K562 (cell line): ENCODE results near the gene ABLIM2. TPM values are rescaled to one million over a fixed set of nuclear protein-coding genes. Genes with fewer than 3 reads are reported as not detected.

Experiments
- ATAC-seq: fragments of 200-7000 bp; cut with Tn5 transposase; 3 replicates; pipeline ENCODE4 v1.9.1; 2020; ENCODE audit warnings: moderate library complexity
- BruUV-seq: library from RNA; stranded (reverse); fragments of 400-500 nt; replicated peaks from 2 replicates; lab custom pipeline; 2021; lab: Mats Ljungman, UMichigan
- CTCF ChIA-PET: fragments of 300-600 bp; formaldehyde crosslinking; extraction: SDS; loops from one replicate; lab custom pipeline; 2021; ENCODE audit warnings: low intra/inter-chr PET ratio; lab: Yijun Ruan, JAX
- POLR2A ChIA-PET: fragments of 300-600, 350-650 bp; sonication (Branson Sonifier 250); formaldehyde crosslinking; extraction: SDS; loops from one replicate; lab custom pipeline; 2021; ENCODE audit warnings: antibody characterized with exemption, inconsistent platforms; lab: Yijun Ruan, JAX
- DNase-seq, 4 experiments: peaks; one replicate each; pipeline versions ENCODE4 v3.0.0 to v3.0.0-alpha.2; 2011 to 2018; ENCODE audit warnings: low spot score in 3 of 4, mixed read lengths in 3 of 4; ENCODE audit errors: extremely low read depth in 1 of 4
- FAIRE-seq: peaks from 2 replicates; lab custom pipeline; 2011; peaks lifted over from hg19 to GRCh38; lab: Jason Lieb, UNC
- H2AFZ ChIP-seq: 2 replicates; pipeline ENCODE4 v1.6.0; 2011; ENCODE audit warnings: low read depth, low read length, control low read depth, inconsistent platforms
- H3K27ac ChIP-seq: fragments of 200-600 bp; 3 replicates; pipeline ENCODE4 v1.8.0; 2011; ENCODE audit warnings: low read depth, mild to moderate bottlenecking, control low read depth, inconsistent platforms, low read length, moderate library complexity, mixed read lengths; ENCODE audit errors: extremely low read depth
- H3K27me3 ChIP-seq, 2 experiments: fragments of 300-600 bp in 1 of 2; 2 replicates in 1 of 2; 3 replicates in 1 of 2; pipeline versions ENCODE4 v1.6.0 to v1.8.0; 2011; ENCODE audit warnings: inconsistent platforms in 2 of 2, low read length in 2 of 2, mild to moderate bottlenecking in 1 of 2, mixed read lengths in 1 of 2, moderate library complexity in 1 of 2; ENCODE audit not compliant: control insufficient read depth in 2 of 2, insufficient read depth in 2 of 2
- H3K36me3 ChIP-seq: fragments of 300-600 bp; 3 replicates; pipeline ENCODE4 v1.8.0; 2011; ENCODE audit warnings: mild to moderate bottlenecking, low read length, inconsistent platforms; ENCODE audit not compliant: control insufficient read depth, insufficient read depth
- H3K4me1 ChIP-seq, 2 experiments: fragments of 200-600 bp in 1 of 2; replicated peaks in 1 of 2; 2 replicates in 1 of 2; 3 replicates in 1 of 2; pipeline versions ENCODE4 v1.5.1 to v1.8.0; 2011; ENCODE audit warnings: inconsistent platforms in 2 of 2, low read length in 2 of 2, mild to moderate bottlenecking in 1 of 2, mixed read lengths in 1 of 2, moderate library complexity in 1 of 2; ENCODE audit not compliant: control insufficient read depth in 2 of 2, insufficient read depth in 2 of 2
- H3K4me2 ChIP-seq: 2 replicates; pipeline ENCODE4 v1.6.1; 2011; ENCODE audit warnings: low read length, control low read depth, inconsistent platforms, mixed read lengths; ENCODE audit not compliant: insufficient read depth
- H3K4me3 ChIP-seq: fragments of 200-600 bp; sonication (generic), shearing (Covaris generic); 2 replicates; pipeline ENCODE4 v1.5.1; 2016; ENCODE audit warnings: control low read depth, inconsistent platforms
- H3K79me2 ChIP-seq: fragments of 200-600 bp; 3 replicates; pipeline ENCODE4 v1.8.0; 2011; ENCODE audit warnings: low read length, inconsistent platforms; ENCODE audit not compliant: control insufficient read depth, insufficient read depth
- H3K9ac ChIP-seq, 2 experiments: 2 replicates each; pipeline versions ENCODE4 v1.6.0 to v1.6.1; 2011; ENCODE audit warnings: low read depth in 2 of 2, low read length in 2 of 2, control low read depth in 1 of 2, inconsistent platforms in 1 of 2, mild to moderate bottlenecking in 1 of 2, mixed read lengths in 1 of 2; ENCODE audit not compliant: insufficient read depth in 1 of 2
- H3K9me1 ChIP-seq: one replicate; pipeline ENCODE4 v1.6.0; 2011; ENCODE audit warnings: inconsistent platforms, mild to moderate bottlenecking, low read length, moderate library complexity; ENCODE audit not compliant: control insufficient read depth, insufficient read depth
- H3K9me3 ChIP-seq: replicated peaks from 2 replicates; pipeline ENCODE4 v1.5.1; 2011; ENCODE audit warnings: low read depth, low read length, inconsistent platforms; ENCODE audit not compliant: control insufficient read depth, insufficient read depth
- H4K20me1 ChIP-seq: replicated peaks from 2 replicates; pipeline ENCODE4 v1.6.1; 2011; ENCODE audit warnings: low read length, inconsistent platforms, mixed read lengths; ENCODE audit not compliant: control insufficient read depth, insufficient read depth
- BRCA1 ChIP-seq, 2 experiments: fragments of 450-650 bp in 1 of 2; sonication (generic) in 1 of 2; formaldehyde crosslinking in 1 of 2; IDR thresholded peaks; 2 replicates each; pipeline versions ENCODE4 v1.5.0 to v1.6.1; 2017 to 2020; ENCODE audit warnings: mild to moderate bottlenecking in 1 of 2, missing genetic modification reagents in 1 of 2
- HEY1 ChIP-seq: fragments of 250-450 bp; sonication (Bioruptor Pico); IDR thresholded peaks from 2 replicates; pipeline ENCODE4 v1.5.0; 2020; ENCODE audit warnings: mild to moderate bottlenecking, moderate library complexity, borderline replicate concordance
- RAD51 ChIP-seq: fragments of 450-650 bp; IDR thresholded peaks from 2 replicates; pipeline ENCODE4 v1.7.1; 2016; ENCODE audit warnings: low read depth, mild to moderate bottlenecking, borderline replicate concordance
- RFX7 ChIP-seq: fragments of 250-450 bp; sonication (Bioruptor Pico); IDR thresholded peaks from 2 replicates; pipeline ENCODE4 v1.5.1; 2021; ENCODE audit warnings: mild to moderate bottlenecking
- SREBF1 ChIP-seq: fragments of 150-350 bp; IDR thresholded peaks from 2 replicates; pipeline ENCODE4 v1.6.1; 2014; ENCODE audit warnings: antibody characterized with exemption, low read depth, low read length, borderline replicate concordance
- STAT5A ChIP-seq: IDR thresholded peaks from 2 replicates; pipeline ENCODE4 v1.6.1; 2012; ENCODE audit warnings: low read length, inconsistent platforms, borderline replicate concordance
- ZNF354B ChIP-seq: fragments of 250-450 bp; sonication (Bioruptor Pico); IDR thresholded peaks from 2 replicates; pipeline ENCODE4 v1.4.0; 2020
- ZNF644 ChIP-seq: fragments of 200-800 bp; sonication (Bioruptor generic); IDR thresholded peaks from 2 replicates; pipeline ENCODE4 v1.6.1; 2016; ENCODE audit warnings: low read depth, missing genetic modification characterization, missing compliant biosample characterization
- WGBS: fragments of 100-300 bp; shearing (Covaris generic); methylation state at CpG from one replicate; pipeline ENCODE4 v1.1.6; 2016; ENCODE audit warnings: low coverage, mixed read lengths; ENCODE audit not compliant: insufficient coverage; ENCODE audit errors: missing lambda C conversion rate; 5-methylcytosine and 5-hydroxymethylcytosine counted together
- in situ Hi-C: fragments of 300-500 bp; cut with MboI; formaldehyde crosslinking; loops from 4 replicates; pipeline ENCODE4 v1.15.0; 2018; ENCODE audit warnings: inconsistent platforms, mixed read lengths
- intact Hi-C: fragments of 100-400 bp; cut with micrococcal nuclease; formaldehyde crosslinking; loops from 2 replicates; pipeline ENCODE4 v1.14.2; 2022
- polyA plus RNA-seq, 8 experiments: library from polyadenylated mRNA; depleted of rRNA in 4 of 8; stranded (reverse) in 5 of 8; unstranded in 3 of 8; fragments of >200 nt; fragmentation: Nextera tagmentation in 2 of 8; fragmentation: Illumina TruSeq in 1 of 8; extraction: Ambion mirVana in 2 of 8; extraction: Trizol in 1 of 8; gene quantifications; 2 replicates each; pipeline versions ENCODE4 v1.2.1 to v1.2.3, GENCODE V29; 2011 to 2014; ENCODE audit warnings: inconsistent platforms in 1 of 8, missing spikeins in 1 of 8
- total RNA-seq, 7 experiments: library from RNA; depleted of rRNA in 6 of 7; stranded (reverse); fragments of >200 nt in 6 of 7; fragmentation: Illumina TruSeq in 2 of 7; extraction: Trizol in 2 of 7; gene quantifications; 2 replicates each; pipeline versions ENCODE4 v1.2.1 to v1.2.3, GENCODE V29; 2011 to 2021; ENCODE audit warnings: low replicate concordance in 1 of 7

ABLIM2 gene
- total and polyA plus RNA-seq, 9 of the 15 experiments (the other 6 are each of a cell fraction or from before 2014, with no cell fraction given) = not detected

- Histone ChIP-seq H3K9ac (no peak overlapping the region), H2AFZ (no peak overlapping the region), H3K36me3 (no peaks in the 10 kb centered on the region), H3K9me1 (no peaks in the 10 kb centered on the region), H3K4me2 (no peak overlapping the region), H4K20me1 (peaks cover 11% of the 10 kb centered on the region; the same call in 1 of the 2 replicates), H3K4me3 (no peak overlapping the region), H3K4me1 (peaks cover 0 to 5% of the 10 kb centered on the region in 2 experiments; a peak in 2 of 5 replicates), H3K27ac (no peak overlapping the region), H3K9me3 (no peaks in the 10 kb centered on the region), H3K27me3 (peaks cover 28 to 85% of the 10 kb centered on the region in 2 experiments; a peak in 4 of 5 replicates), H3K79me2 (no peaks in the 10 kb centered on the region)
- DNase-seq = no peak
- under 1% methylated on average over 30 of the region's 32 CpGs for WGBS
- POLR2A ChIA-PET = no interaction called here
- ATAC-seq = no peak
- intact Hi-C loops = no loop called here
- in situ Hi-C loops = no loop called here
- FAIRE-seq = no peak
- CTCF ChIA-PET = no interaction called here
- TF ChIP-seq BRCA1 (IDR thresholded peaks at IDR 0.05) = no peak
- TF ChIP-seq BRCA1 (CRISPR knock-in tag; IDR thresholded peaks at IDR 0.05) = no peak
- BruUV-seq = no TSS peak
These were observed 53.1 kb downstream of the ABLIM2 start for GRCh38 chr4:8105306-8106100.

GRCh38 chr4:8104491-8105305, 53.9 kb downstream of the ABLIM2 start:
- in situ Hi-C loops = no loop called here
- ATAC-seq = no peak
- TF ChIP-seq RFX7 (CRISPR knock-in tag) (no peak), ZNF644 (tag) (no peak), HEY1 (CRISPR knock-in tag) (no peak), ZNF354B (CRISPR knock-in tag) (no peak), SREBF1 (no peak), STAT5A (no peak), RAD51 (no peak)

More at GRCh38 chr4:8104491-8105305, 53.9 kb downstream of the ABLIM2 start:
- Histone ChIP-seq H3K79me2 (no peaks in the 10 kb centered on the region), H2AFZ (no peak overlapping the region), H3K27ac (no peak overlapping the region), H3K9ac (no peak overlapping the region), H3K4me1 (peaks cover 0 to 5% of the 10 kb centered on the region in 2 experiments; a peak in 2 of 5 replicates), H3K4me2 (no peak overlapping the region), H3K27me3 (peaks cover 30 to 78% of the 10 kb centered on the region in 2 experiments; a peak in 4 of 5 replicates), H3K9me3 (no peaks in the 10 kb centered on the region), H4K20me1 (peaks cover 7% of the 10 kb centered on the region; the same call in 1 of the 2 replicates), H3K9me1 (no peaks in the 10 kb centered on the region), H3K36me3 (no peaks in the 10 kb centered on the region), H3K4me3 (no peak overlapping the region)
- DNase-seq = no peak
- no peak for FAIRE-seq
- POLR2A ChIA-PET = interaction anchor here (0.6 kb wide), 1 partner anchor 63 kb away, joined by 3 read pairs; no protein-coding TSS in a partner anchor
- BruUV-seq = no TSS peak
- intact Hi-C loops = no loop called here
- CTCF ChIA-PET = no interaction called here
- 1% methylated on average over 19 of the region's 22 CpGs for WGBS
